ENCODE measurements around the gene NPY1R.

Gene NPY1R

GRCh38 chr4:163343604-163344146 lies 11.3 kb upstream of the NPY1R start, which contains the start of gene NPY5R:
Gene NPY5R (plus strand): TSS chr4:163343892. CDS start chr4:163350274, 6,382 bp downstream.
- Histone ChIP-seq H3K79me2 (ENCODE audit: insufficient read depth, low read length) (no peaks in the 10 kb centered on the region), H3K9ac (ENCODE audit: low read depth, low read length, poor library complexity, severe bottlenecking) (no peak within 1 kb of the TSS), H3K36me3 (ENCODE audit: insufficient read depth, low read length) (no peaks in the 10 kb centered on the region), H2AFZ (ENCODE audit: low read length) (no peak within 1 kb of the TSS), H3K4me3 (ENCODE audit: low read length, poor library complexity, severe bottlenecking) (no peak within 1 kb of the TSS), H3K9me3 (ENCODE audit: insufficient read depth, low read depth, low read length) (no peaks in the 10 kb centered on the region), H3K4me1 (ENCODE audit: insufficient read depth, low read length, poor library complexity, severe bottlenecking) (no peaks in the 10 kb centered on the region), H3K27me3 (ENCODE audit: insufficient read depth, low read length, poor library complexity, severe bottlenecking) (no peaks in the 10 kb centered on the region), H3K9me2 (replicated peaks; ENCODE audit: low read depth, low read length) (no peaks in the 10 kb centered on the region), H3F3A (ENCODE audit: low read depth) (no peaks in the 10 kb centered on the region), H3K4me2 (ENCODE audit: low read depth, low read length, poor library complexity, severe bottlenecking) (no peak within 1 kb of the TSS), H4K20me1 (ENCODE audit: insufficient read depth, low read length, poor library complexity, severe bottlenecking) (no peaks in the 10 kb centered on the region)
- TF ChIP-seq CTCF (conservative IDR thresholded peaks at IDR 0.05; ENCODE audit: low read length) (no peak), EZH2phosphoT487 (IDR thresholded peaks at IDR 0.05; ENCODE audit: borderline replicate concordance) (no peak)

- Histone ChIP-seq H3F3A (ENCODE audit: low read depth) (no peaks in the 10 kb centered on the region), H3K9me3 (ENCODE audit: insufficient read depth, low read depth, low read length) (no peaks in the 10 kb centered on the region), H3K4me3 (ENCODE audit: low read length, poor library complexity, severe bottlenecking) (no peak overlapping the region), H4K20me1 (ENCODE audit: insufficient read depth, low read length, poor library complexity, severe bottlenecking) (no peaks in the 10 kb centered on the region), H3K27me3 (ENCODE audit: insufficient read depth, low read length, poor library complexity, severe bottlenecking) (no peaks in the 10 kb centered on the region), H3K9ac (ENCODE audit: low read depth, low read length, poor library complexity, severe bottlenecking) (no peak overlapping the region), H3K9me2 (replicated peaks; ENCODE audit: low read depth, low read length) (no peaks in the 10 kb centered on the region), H2AFZ (ENCODE audit: low read length) (no peak overlapping the region), H3K4me1 (ENCODE audit: insufficient read depth, low read length, poor library complexity, severe bottlenecking) (no peaks in the 10 kb centered on the region), H3K79me2 (ENCODE audit: insufficient read depth, low read length) (no peaks in the 10 kb centered on the region), H3K4me2 (ENCODE audit: low read depth, low read length, poor library complexity, severe bottlenecking) (no peak overlapping the region), H3K36me3 (ENCODE audit: insufficient read depth, low read length) (no peaks in the 10 kb centered on the region)
- TF ChIP-seq EZH2phosphoT487 (IDR thresholded peaks at IDR 0.05; ENCODE audit: borderline replicate concordance) (no peak), CTCF (conservative IDR thresholded peaks at IDR 0.05; ENCODE audit: low read length) (no peak)
These were observed 3.0 kb upstream of the NPY1R start for GRCh38 chr4:163335384-163335783.

GRCh38 chr4:163331629-163332376 lies 593 bp downstream of the NPY1R start:
- H4K20me1 ChIP-seq (ENCODE audit: insufficient read depth, low read length, poor library complexity, severe bottlenecking): no peaks in the 10 kb centered on the region
- H3K4me1 ChIP-seq (ENCODE audit: insufficient read depth, low read length, poor library complexity, severe bottlenecking): no peaks in the 10 kb centered on the region
- no peak overlapping the region for H3K9ac ChIP-seq (ENCODE audit: low read depth, low read length, poor library complexity, severe bottlenecking)
- no peak for TF ChIP-seq EZH2phosphoT487 (IDR thresholded peaks at IDR 0.05; ENCODE audit: borderline replicate concordance)
- TF ChIP-seq CTCF (conservative IDR thresholded peaks at IDR 0.05; ENCODE audit: low read length): no peak
- H3K9me3 ChIP-seq (ENCODE audit: insufficient read depth, low read depth, low read length): no peaks in the 10 kb centered on the region
- H3K36me3 ChIP-seq (ENCODE audit: insufficient read depth, low read length): no peaks in the 10 kb centered on the region
- no peaks in the 10 kb centered on the region for H3K27me3 ChIP-seq (ENCODE audit: insufficient read depth, low read length, poor library complexity, severe bottlenecking)
- H3K4me3 ChIP-seq (ENCODE audit: low read length, poor library complexity, severe bottlenecking): no peak overlapping the region
- H3K4me2 ChIP-seq (ENCODE audit: low read depth, low read length, poor library complexity, severe bottlenecking): no peak overlapping the region
- H2AFZ ChIP-seq (ENCODE audit: low read length): no peak overlapping the region
- H3K79me2 ChIP-seq (ENCODE audit: insufficient read depth, low read length): no peaks in the 10 kb centered on the region
- no peaks in the 10 kb centered on the region for H3F3A ChIP-seq (ENCODE audit: low read depth)
- no peaks in the 10 kb centered on the region for H3K9me2 ChIP-seq (replicated peaks; ENCODE audit: low read depth, low read length)
